ENCODE results near the gene CCDC152. TPM values are rescaled to one million over a fixed set of nuclear protein-coding genes. Genes with fewer than 3 reads are reported as not detected.

The CCDC152 gene
- total and polyA plus RNA-seq, 2 of the 13 experiments (the other 11 are each of a cell fraction or from before 2014, with no cell fraction given) = 0.20 to 0.36 TPM

GRCh38 chr5:42751044-42751443 is 5.6 kb upstream of the CCDC152 start:
- 10% methylated on average over 5 of the region's 5 CpGs for whole genome bisulfite sequencing (ENCODE audit: low lambda C conversion rate)
- no TSS peak for BruUV-seq (replicated peaks)

GRCh38 chr5:42753099-42753498 is 3.5 kb upstream of the CCDC152 start:
- CTCF ChIA-PET (ENCODE audit: low intra/inter-chr PET ratio, low total read pairs) = no interaction called here
- TF ChIP-seq CAMTA2 (CRISPR knock-in tag; IDR thresholded peaks at IDR 0.05; ENCODE audit: borderline replicate concordance) = no peak
- TF ChIP-seq KLF9 (CRISPR knock-in tag; IDR thresholded peaks at IDR 0.05; ENCODE audit: low read depth) = no peak
- TF ChIP-seq ZNF432 (CRISPR knock-in tag; IDR thresholded peaks at IDR 0.05; ENCODE audit: borderline replicate concordance) = no peak
- TF ChIP-seq ZNF749 (CRISPR knock-in tag; IDR thresholded peaks at IDR 0.05; ENCODE audit: borderline replicate concordance) = no peak
- TF ChIP-seq ZNF510 (CRISPR knock-in tag; IDR thresholded peaks at IDR 0.05; ENCODE audit: low read depth) = no peak
- TF ChIP-seq ZNF512 (CRISPR knock-in tag; IDR thresholded peaks at IDR 0.05) = no peak
- TF ChIP-seq FLYWCH1 (CRISPR knock-in tag; IDR thresholded peaks at IDR 0.05) = no peak
- no peak for TF ChIP-seq PCBP2 (optimal IDR thresholded peaks at IDR 0.05; ENCODE audit: low read depth, low read length, poor library complexity, severe bottlenecking)
- TF ChIP-seq ZNF781 (CRISPR knock-in tag; IDR thresholded peaks at IDR 0.05; ENCODE audit: borderline replicate concordance, not compliant biosample characterization) = no peak
- TF ChIP-seq SRF (IDR thresholded peaks at IDR 0.05; ENCODE audit: low read depth, low read length) = no peak
- TF ChIP-seq ZSCAN5A (CRISPR knock-in tag; IDR thresholded peaks at IDR 0.05; ENCODE audit: borderline replicate concordance) = no peak

More at GRCh38 chr5:42751044-42751443, 5.6 kb upstream of the CCDC152 start:
- POLR2A ChIA-PET = no interaction called here
- ATAC-seq = no peak
- Histone ChIP-seq H3K27me3 (ENCODE audit: control insufficient read depth in 1 of 2, insufficient read depth in 2 of 2, low read length in 2 of 2) (no peaks in the 10 kb centered on the region), H3K79me2 (ENCODE audit: insufficient read depth, low read length) (no peaks in the 10 kb centered on the region), H3K4me1 (ENCODE audit: insufficient read depth, low read length) (no peaks in the 10 kb centered on the region), H4K20me1 (ENCODE audit: insufficient read depth, low read length) (no peaks in the 10 kb centered on the region), H3K4me3 (replicated peaks in 1 of 3; ENCODE audit: insufficient read depth in 1 of 3, low read depth in 2 of 3, low read length in 3 of 3) (no peak overlapping the region), H3K27ac (ENCODE audit: extremely low read length, insufficient read depth, low read length) (no peak overlapping the region), H3K36me3 (replicated peaks in 1 of 2; ENCODE audit: control insufficient read depth in 1 of 2, insufficient read depth in 2 of 2, low read length in 2 of 2) (no peaks in the 10 kb centered on the region), H3K9me3 (ENCODE audit: low read length) (no peaks in the 10 kb centered on the region), H3K9ac (ENCODE audit: insufficient read depth, low read depth, low read length) (no peak overlapping the region), H3K4me2 (ENCODE audit: low read depth, low read length) (no peak overlapping the region), H2AFZ (ENCODE audit: low read length) (no peak overlapping the region)
- no peak for DNase-seq (ENCODE audit: low spot score)
- CTCF ChIA-PET (ENCODE audit: low intra/inter-chr PET ratio, low total read pairs) = no interaction called here
- FAIRE-seq = no peak
- TF ChIP-seq GMEB2 (CRISPR knock-in tag; IDR thresholded peaks at IDR 0.05; ENCODE audit: low read depth) = no peak
- in situ Hi-C loops (cut with HindIII; ENCODE audit: extremely low pct_ligation_motif_present, low pct_unique_long_range_greater_than_20kb) (loop anchor here (25.0 kb wide), 1 partner anchor 889 kb away; the partner anchor contains the start of gene OXCT1), intact Hi-C loops (cut with micrococcal nuclease; ENCODE audit: unreplicated experiment) (no loop called here)

More at GRCh38 chr5:42753099-42753498, 3.5 kb upstream of the CCDC152 start:
- Histone ChIP-seq H3K36me3 (replicated peaks in 1 of 2; ENCODE audit: control insufficient read depth in 1 of 2, insufficient read depth in 2 of 2, low read length in 2 of 2) (no peaks in the 10 kb centered on the region), H3K9ac (ENCODE audit: insufficient read depth, low read depth, low read length) (no peak overlapping the region), H3K9me3 (ENCODE audit: low read length) (no peaks in the 10 kb centered on the region), H3K4me2 (ENCODE audit: low read depth, low read length) (no peak overlapping the region), H2AFZ (ENCODE audit: low read length) (no peak overlapping the region), H3K4me3 (replicated peaks in 1 of 3; ENCODE audit: insufficient read depth in 1 of 3, low read depth in 2 of 3, low read length in 3 of 3) (no peak overlapping the region), H3K4me1 (ENCODE audit: insufficient read depth, low read length) (no peaks in the 10 kb centered on the region), H3K27me3 (ENCODE audit: control insufficient read depth in 1 of 2, insufficient read depth in 2 of 2, low read length in 2 of 2) (peaks cover 0 to 4% of the 10 kb centered on the region in 2 experiments; a peak in 1 of 5 replicates), H3K27ac (ENCODE audit: extremely low read length, insufficient read depth, low read length) (no peak overlapping the region), H4K20me1 (ENCODE audit: insufficient read depth, low read length) (no peaks in the 10 kb centered on the region), H3K79me2 (ENCODE audit: insufficient read depth, low read length) (no peaks in the 10 kb centered on the region)
- in situ Hi-C loops (cut with HindIII; ENCODE audit: extremely low pct_ligation_motif_present, low pct_unique_long_range_greater_than_20kb) = loop anchor here (25.0 kb wide), 1 partner anchor 891 kb away; the partner anchor contains the start of gene OXCT1
- ATAC-seq (no peak), FAIRE-seq (no peak), DNase-seq (ENCODE audit: low spot score) (no peak)
- POLR2A ChIA-PET = no interaction called here
- WGBS (ENCODE audit: low lambda C conversion rate) = 32% methylated on average over 3 of the region's 3 CpGs
- intact Hi-C loops (cut with micrococcal nuclease; ENCODE audit: unreplicated experiment) = no loop called here
- no TSS peak for BruUV-seq (replicated peaks)

Measured in HepG2 (cell line).